Panc1 (cell line): ENCODE results near the gene ZNF57.

Experiments used
- CTCF ChIP-seq: fragments of 450-650 bp; IDR thresholded peaks from 2 replicates; pipeline ENCODE4 v1.5.1; 2017; ENCODE audit warnings: mild to moderate bottlenecking
- POLR2AphosphoS5 ChIP-seq: IDR thresholded peaks from 2 replicates; pipeline ENCODE4 v1.6.1; 2012; ENCODE audit warnings: mild to moderate bottlenecking, low read depth, low read length, moderate library complexity
- SIN3A ChIP-seq: IDR thresholded peaks from 2 replicates; pipeline ENCODE4 v1.6.1; 2012; ENCODE audit warnings: low read depth, mild to moderate bottlenecking, low read length, moderate library complexity, borderline replicate concordance; ENCODE audit not compliant: insufficient read depth
- TCF7L2 ChIP-seq: IDR thresholded peaks from 2 replicates; pipeline ENCODE4 v1.6.1; 2011; ENCODE audit warnings: mild to moderate bottlenecking, low read depth, low read length, inconsistent platforms

DNA sequence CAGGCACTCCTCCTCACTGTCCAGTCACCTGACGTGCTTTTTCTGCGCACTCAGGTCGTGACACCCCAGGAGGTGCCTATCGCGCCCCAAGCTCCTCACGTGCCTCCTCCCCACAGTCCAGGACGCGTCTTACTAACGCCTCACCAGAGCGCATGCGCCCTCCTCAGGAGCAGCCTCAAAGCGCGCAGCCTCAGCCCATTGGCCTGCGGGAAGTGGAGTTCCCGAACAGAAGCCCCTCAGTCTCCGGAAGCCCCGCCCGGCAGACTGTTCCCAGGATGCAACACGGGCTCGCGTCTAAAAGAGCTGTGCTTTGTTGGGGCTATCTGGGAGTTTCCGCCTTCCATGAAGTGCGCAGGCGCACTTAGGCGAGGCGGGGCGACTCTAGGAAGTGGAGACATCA, 41.9 kb upstream of the ZNF57 start:
- TF ChIP-seq CTCF: no peak
- TF ChIP-seq POLR2AphosphoS5: no peak
- TF ChIP-seq TCF7L2: no peak
- no peak for TF ChIP-seq SIN3A
